Mesodermal cell (in vitro differentiated cells): ENCODE results near the gene CCNI2.

ENCODE experiments used
- H3K27ac ChIP-seq: 2 replicates; pipeline ENCODE4 v1.7.0; 2013; ENCODE audit warnings: mild to moderate bottlenecking, low read depth, low read length, moderate library complexity; ENCODE audit not compliant: severe bottlenecking
- H3K36me3 ChIP-seq: 2 replicates; pipeline ENCODE4 v1.7.1; 2013; ENCODE audit warnings: mild to moderate bottlenecking, low read length, moderate library complexity; ENCODE audit not compliant: control insufficient read depth, insufficient read depth
- H3K4me1 ChIP-seq: one replicate; pipeline ENCODE4 v1.7.1; 2013; ENCODE audit warnings: mild to moderate bottlenecking, low read length; ENCODE audit not compliant: insufficient read depth, control insufficient read depth, poor library complexity, severe bottlenecking
- H3K4me3 ChIP-seq: 2 replicates; pipeline ENCODE4 v1.7.0; 2013; ENCODE audit warnings: low read length, control low read depth, mild to moderate bottlenecking; ENCODE audit not compliant: insufficient read depth, poor library complexity, severe bottlenecking; ENCODE audit errors: extremely low read depth
- H3K9me3 ChIP-seq: 2 replicates; pipeline ENCODE4 v1.7.1; 2013; ENCODE audit warnings: mild to moderate bottlenecking, low read length, moderate library complexity; ENCODE audit not compliant: control insufficient read depth
- WGBS, 2 experiments: methylation state at CpG; one replicate each; pipeline ENCODE4 v1.1.5; 2013; ENCODE audit warnings: missing lambda C conversion rate in 2 of 2; ENCODE audit not compliant: insufficient coverage in 2 of 2; 5-methylcytosine and 5-hydroxymethylcytosine counted together

Gene CCNI2

GRCh38 chr5:132785365-132785764 lies 38.1 kb downstream of the CCNI2 start:
- H3K9me3 ChIP-seq = no peaks in the 10 kb centered on the region
- no peaks in the 10 kb centered on the region for H3K36me3 ChIP-seq
- 55 to 95% methylated on average over 2 to 4 of the region's 5 CpGs for WGBS, 2 experiments
- no peak overlapping the region for H3K4me3 ChIP-seq
- peaks cover 25% of the 10 kb centered on the region for H3K4me1 ChIP-seq
- no peak overlapping the region for H3K27ac ChIP-seq

- Histone ChIP-seq H3K27ac (no peak overlapping the region), H3K4me3 (no peak overlapping the region), H3K36me3 (no peaks in the 10 kb centered on the region), H3K4me1 (peaks cover 25% of the 10 kb centered on the region), H3K9me3 (no peaks in the 10 kb centered on the region)
- WGBS, 2 experiments = 94 to 100% methylated on average over 2 of the region's 4 CpGs
These were observed 38.6 kb downstream of the CCNI2 start for GRCh38 chr5:132785864-132786263.

GRCh38 chr5:132787076-132787475 lies 39.9 kb downstream of the CCNI2 start:
- 90 to 100% methylated on average over 1 of the region's 1 CpG for WGBS, 2 experiments
- H3K27ac ChIP-seq = no peak overlapping the region
- H3K4me3 ChIP-seq = no peak overlapping the region
- H3K36me3 ChIP-seq = no peaks in the 10 kb centered on the region
- H3K9me3 ChIP-seq = no peaks in the 10 kb centered on the region
- H3K4me1 ChIP-seq = peaks cover 21% of the 10 kb centered on the region

- WGBS, 2 experiments = 100% methylated on average over 1 of the region's 1 CpG; no CpG with 5 or more reads in 1 of the 2 experiments
- H3K9me3 ChIP-seq = no peaks in the 10 kb centered on the region
These were observed 41.3 kb downstream of the CCNI2 start for GRCh38 chr5:132788508-132788907.

GRCh38 chr5:132788990-132789886 lies 42.0 kb downstream of the CCNI2 start:
- Histone ChIP-seq H3K27ac (peak overlapping the region; percentile 26), H3K9me3 (no peaks in the 10 kb centered on the region), H3K4me1 (peaks cover 12% of the 10 kb centered on the region), H3K36me3 (no peaks in the 10 kb centered on the region), H3K4me3 (no peak overlapping the region)
- WGBS, 2 experiments = 78 to 84% methylated on average over 7 of the region's 8 CpGs

More at GRCh38 chr5:132788508-132788907, 41.3 kb downstream of the CCNI2 start:
- H3K27ac ChIP-seq = no peak overlapping the region
- H3K4me3 ChIP-seq = no peak overlapping the region
- H3K4me1 ChIP-seq = peaks cover 13% of the 10 kb centered on the region
- no peaks in the 10 kb centered on the region for H3K36me3 ChIP-seq

- H3K4me3 ChIP-seq = no peak overlapping the region
- H3K4me1 ChIP-seq = peaks cover 8% of the 10 kb centered on the region
- 82 to 85% methylated on average over 1 to 2 of the region's 2 CpGs for WGBS, 2 experiments
- no peak overlapping the region for H3K27ac ChIP-seq
- no peaks in the 10 kb centered on the region for H3K9me3 ChIP-seq
- H3K36me3 ChIP-seq = no peaks in the 10 kb centered on the region
These were observed 43.1 kb downstream of the CCNI2 start for GRCh38 chr5:132790201-132790865.

GRCh38 chr5:132791026-132791425 lies 43.8 kb downstream of the CCNI2 start:
- H3K36me3 ChIP-seq = no peaks in the 10 kb centered on the region
- peaks cover 7% of the 10 kb centered on the region for H3K4me1 ChIP-seq
- H3K4me3 ChIP-seq = no peak overlapping the region
- no peaks in the 10 kb centered on the region for H3K9me3 ChIP-seq
- whole genome bisulfite sequencing, 2 experiments = 100% methylated on average over 1 of the region's 3 CpGs; no CpG with 5 or more reads in 1 of the 2 experiments
- no peak overlapping the region for H3K27ac ChIP-seq

- H3K4me3 ChIP-seq = no peak overlapping the region
These were observed 50.4 kb downstream of the CCNI2 start for GRCh38 chr5:132797651-132798050.

GRCh38 chr5:132799392-132799791 lies 52.2 kb downstream of the CCNI2 start:
- Histone ChIP-seq H3K9me3 (no peaks in the 10 kb centered on the region), H3K4me3 (no peak overlapping the region), H3K27ac (no peak overlapping the region), H3K4me1 (peaks cover 7% of the 10 kb centered on the region), H3K36me3 (no peaks in the 10 kb centered on the region)
- WGBS, 2 experiments = 79 to 91% methylated on average over 1 to 2 of the region's 2 CpGs

More at GRCh38 chr5:132797651-132798050, 50.4 kb downstream of the CCNI2 start:
- Histone ChIP-seq H3K36me3 (no peaks in the 10 kb centered on the region), H3K4me1 (peaks cover 7% of the 10 kb centered on the region), H3K9me3 (no peaks in the 10 kb centered on the region), H3K27ac (no peak overlapping the region)
- 73 to 90% methylated on average over 2 of the region's 2 CpGs for WGBS, 2 experiments

GRCh38 chr5:132800545-132800944 lies 53.3 kb downstream of the CCNI2 start:
- WGBS, 2 experiments = 73 to 75% methylated on average over 2 of the region's 2 CpGs
- Histone ChIP-seq H3K36me3 (no peaks in the 10 kb centered on the region), H3K4me3 (no peak overlapping the region), H3K4me1 (peaks cover 7% of the 10 kb centered on the region), H3K9me3 (no peaks in the 10 kb centered on the region), H3K27ac (no peak overlapping the region)
